IMR-90 (cell line): ENCODE data around the gene NFATC1. TPM values are rescaled to one million over a fixed set of nuclear protein-coding genes. Genes with fewer than 3 reads are reported as not detected.

Experiments used
- ATAC-seq: fragments of 200-7000 bp; cut with Tn5 transposase; 2 replicates; pipeline ENCODE4 v1.9.1; 2020; ENCODE audit warnings: low read depth, mild to moderate bottlenecking, moderate library complexity
- BruUV-seq: library from RNA; stranded (reverse); fragments of 400-500 nt; replicated peaks from 2 replicates; lab custom pipeline; 2021; lab: Mats Ljungman, UMichigan
- CTCF ChIA-PET: fragments of 300-600 bp; formaldehyde crosslinking; extraction: SDS; loops from one replicate; lab custom pipeline; 2021; ENCODE audit warnings: antibody characterized with exemption; lab: Yijun Ruan, JAX
- POLR2A ChIA-PET: fragments of 300-600 bp; sonication (Branson Sonifier 250); formaldehyde crosslinking; loops from one replicate; lab custom pipeline; 2022; ENCODE audit warnings: antibody characterized with exemption; ENCODE audit not compliant: unreplicated experiment; lab: Charles Lee
- DNase-seq: peaks from one replicate; pipeline ENCODE4 v3.0.0; 2013
- H2AFZ ChIP-seq: replicated peaks from 2 replicates; pipeline ENCODE3; 2013; ENCODE audit warnings: low read length, mild to moderate bottlenecking; ENCODE audit not compliant: poor library complexity
- H2AK5ac ChIP-seq: 2 replicates; pipeline ENCODE4 v1.6.1; 2013; ENCODE audit warnings: low read depth, low read length, inconsistent platforms
- H2AK9ac ChIP-seq: replicated peaks from 2 replicates; pipeline ENCODE3; 2013; ENCODE audit warnings: mild to moderate bottlenecking, low read depth, low read length, moderate library complexity; ENCODE audit not compliant: poor library complexity
- H2BK120ac ChIP-seq: 2 replicates; pipeline ENCODE4 v1.6.1; 2013; ENCODE audit warnings: low read depth, low read length, inconsistent platforms
- H2BK15ac ChIP-seq: 3 replicates; pipeline ENCODE4 v1.6.1; 2013; ENCODE audit warnings: low read depth, low read length, inconsistent platforms
- H2BK20ac ChIP-seq: 2 replicates; pipeline ENCODE4 v1.6.1; 2013; ENCODE audit warnings: low read depth, mild to moderate bottlenecking, inconsistent platforms, low read length, moderate library complexity
- H2BK5ac ChIP-seq: 2 replicates; pipeline ENCODE4 v1.6.1; 2013; ENCODE audit warnings: mild to moderate bottlenecking, low read depth, low read length, inconsistent platforms; ENCODE audit not compliant: poor library complexity, severe bottlenecking
- H3K14ac ChIP-seq: replicated peaks from 2 replicates; pipeline ENCODE4 v1.6.1; 2013; ENCODE audit warnings: low read depth, low read length, inconsistent platforms
- H3K18ac ChIP-seq: 2 replicates; pipeline ENCODE4 v1.6.1; 2013; ENCODE audit warnings: low read depth, low read length, control low read depth
- H3K23ac ChIP-seq: 2 replicates; pipeline ENCODE4 v1.6.1; 2013; ENCODE audit warnings: low read depth, low read length, inconsistent platforms
- H3K27ac ChIP-seq: 2 replicates; pipeline ENCODE4 v1.5.1; 2013; ENCODE audit warnings: mild to moderate bottlenecking, control low read depth, low read length; ENCODE audit not compliant: insufficient read depth
- H3K27me3 ChIP-seq: 2 replicates; pipeline ENCODE4 v1.6.1; 2013; ENCODE audit warnings: low read length; ENCODE audit not compliant: control insufficient read depth, insufficient read depth
- H3K36me3 ChIP-seq: 2 replicates; pipeline ENCODE4 v1.6.1; 2013; ENCODE audit warnings: low read length, mixed read lengths; ENCODE audit not compliant: control insufficient read depth, insufficient read depth
- H3K4ac ChIP-seq: 2 replicates; pipeline ENCODE4 v1.6.1; 2013; ENCODE audit warnings: low read depth, low read length, inconsistent platforms
- H3K4me1 ChIP-seq: 2 replicates; pipeline ENCODE4 v1.6.1; 2013; ENCODE audit warnings: low read length, mixed read lengths; ENCODE audit not compliant: control insufficient read depth, insufficient read depth
- H3K4me2 ChIP-seq: 2 replicates; pipeline ENCODE4 v1.6.1; 2013; ENCODE audit warnings: low read depth, mild to moderate bottlenecking, control low read depth, low read length, moderate library complexity
- H3K4me3 ChIP-seq: 2 replicates; pipeline ENCODE4 v1.5.1; 2013; ENCODE audit warnings: low read depth, mild to moderate bottlenecking, control low read depth, low read length, moderate library complexity; ENCODE audit not compliant: insufficient read depth
- H3K56ac ChIP-seq: 2 replicates; pipeline ENCODE4 v1.6.1; 2013; ENCODE audit warnings: low read length, inconsistent platforms; ENCODE audit not compliant: insufficient read depth; ENCODE audit errors: extremely low read depth
- H3K79me1 ChIP-seq, 2 experiments: 2 replicates each; pipeline ENCODE4 v1.6.1; 2013; ENCODE audit warnings: low read length in 2 of 2, inconsistent platforms in 1 of 2, low read depth in 1 of 2
- H3K9ac ChIP-seq: 2 replicates; pipeline ENCODE4 v1.6.1; 2013; ENCODE audit warnings: low read depth, low read length, control low read depth
- H3K9me1 ChIP-seq: 2 replicates; pipeline ENCODE4 v1.6.1; 2013; ENCODE audit warnings: low read length, inconsistent platforms; ENCODE audit not compliant: insufficient read depth
- H3K9me3 ChIP-seq: 2 replicates; pipeline ENCODE4 v1.6.1; 2013; ENCODE audit warnings: low read length; ENCODE audit not compliant: control insufficient read depth, insufficient read depth
- H4K20me1 ChIP-seq: 2 replicates; pipeline ENCODE4 v1.6.1; 2013; ENCODE audit warnings: low read length, inconsistent platforms; ENCODE audit not compliant: insufficient read depth
- H4K5ac ChIP-seq: 2 replicates; pipeline ENCODE4 v1.6.1; 2013; ENCODE audit warnings: mild to moderate bottlenecking, low read depth, low read length, control low read depth
- H4K8ac ChIP-seq, 2 experiments: 2 replicates each; pipeline ENCODE4 v1.6.1; 2013; ENCODE audit warnings: low read depth in 2 of 2, low read length in 2 of 2, control low read depth in 1 of 2, inconsistent platforms in 1 of 2
- H4K91ac ChIP-seq: 2 replicates; pipeline ENCODE4 v1.6.1; 2013; ENCODE audit warnings: low read depth, low read length, inconsistent platforms; ENCODE audit not compliant: insufficient read depth
- CHD1 ChIP-seq: IDR thresholded peaks from 2 replicates; pipeline ENCODE4 v1.6.1; 2012; ENCODE audit warnings: low read depth, low read length, improper control_type of control experiment
- CTCF ChIP-seq: conservative IDR thresholded peaks from 2 replicates; pipeline ENCODE4 v1.5.1; 2012; ENCODE audit warnings: mild to moderate bottlenecking, low read depth, low read length, improper control_type of control experiment
- FOS ChIP-seq: fragments of 150-350 bp; IDR thresholded peaks from 2 replicates; pipeline ENCODE4 v1.6.1; 2016; ENCODE audit warnings: low read depth, low read length
- NFE2L2 ChIP-seq: fragments of 150-350 bp; IDR thresholded peaks from 2 replicates; pipeline ENCODE4 v1.6.1; 2016; ENCODE audit warnings: low read depth, mild to moderate bottlenecking, low read length
- POLR2A ChIP-seq: IDR thresholded peaks from 2 replicates; pipeline ENCODE4 v1.6.1; 2012; ENCODE audit warnings: mild to moderate bottlenecking, low read depth, low read length
- RAD21 ChIP-seq: IDR thresholded peaks from 2 replicates; pipeline ENCODE4 v1.6.1; 2012; ENCODE audit warnings: low read length, improper control_type of control experiment
- RCOR1 ChIP-seq: IDR thresholded peaks from 2 replicates; pipeline ENCODE4 v1.6.1; 2012; ENCODE audit warnings: mild to moderate bottlenecking, low read length, improper control_type of control experiment; ENCODE audit not compliant: insufficient replicate concordance
- RFX5 ChIP-seq: IDR thresholded peaks from 2 replicates; pipeline ENCODE4 v1.8.0; 2012; ENCODE audit warnings: low read depth, mild to moderate bottlenecking, low read length, moderate library complexity
- WGBS, 2 experiments: methylation state at CpG; one replicate each; pipeline versions ENCODE4 v1.1.5 to v1.1.7; 2013; ENCODE audit warnings: missing lambda C conversion rate in 2 of 2; ENCODE audit not compliant: insufficient read length in 1 of 2; ENCODE audit errors: extremely low coverage in 2 of 2; 5-methylcytosine and 5-hydroxymethylcytosine counted together
- dilution Hi-C: fragments of 300-500 bp; cut with HindIII; formaldehyde crosslinking; loops from one replicate; pipeline ENCODE4 v1.14.3; 2018; ENCODE audit warnings: low sequenced_read_pairs; ENCODE audit not compliant: unreplicated experiment
- in situ Hi-C: fragments of 300-500 bp; cut with MboI; formaldehyde crosslinking; loops from 3 replicates; pipeline ENCODE4 v1.14.3; 2019; ENCODE audit warnings: low sequenced_read_pairs, inconsistent platforms, mixed read lengths
- intact Hi-C: fragments of 100-400 bp; cut with micrococcal nuclease; formaldehyde crosslinking; loops from 2 replicates; pipeline ENCODE4 v1.10.0; 2022
- polyA plus RNA-seq, 3 experiments: library from polyadenylated mRNA; depleted of rRNA; stranded (reverse); fragments of >200 nt; gene quantifications; 2 replicates each; pipeline ENCODE4 v1.2.3, GENCODE V29; 2012; ENCODE audit warnings: low replicate concordance in 1 of 3
- total RNA-seq: library from RNA; depleted of rRNA; stranded (reverse); fragments of >200 nt; gene quantifications from 2 replicates; pipeline ENCODE4 v1.2.3, GENCODE V29; 2012

NFATC1 gene
- total and polyA plus RNA-seq, 2 of the 4 experiments (the other 2 are of a cell fraction) = 0.36 to 1.8 TPM

DNA sequence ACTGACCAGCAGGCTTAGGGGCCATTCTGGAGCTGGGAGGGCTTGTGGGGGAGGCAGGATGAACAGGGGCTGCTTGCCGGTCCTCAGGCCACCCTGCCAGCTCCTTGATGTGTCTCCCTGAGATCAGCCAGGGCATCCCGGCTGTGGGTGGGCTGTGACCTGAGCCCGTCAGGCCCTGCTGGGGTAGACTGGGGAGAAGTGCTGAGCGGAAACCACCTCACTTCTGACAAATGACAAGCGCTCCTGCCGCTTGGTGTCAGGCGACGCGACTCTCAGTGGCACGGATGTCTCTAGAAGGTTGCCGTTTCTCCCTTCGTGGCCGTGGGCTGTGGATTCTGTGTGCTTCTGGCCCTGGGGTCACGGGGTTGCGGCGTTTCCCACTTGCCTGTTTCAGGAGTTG lies 45.7 kb downstream of the NFATC1 start:
- no peaks in the 10 kb centered on the region for H3K27me3 ChIP-seq
- in situ Hi-C loops (no loop called here), dilution Hi-C loops (no loop called here), intact Hi-C loops (no loop called here)
- POLR2A ChIA-PET = no interaction called here
- H4K91ac ChIP-seq = no peak overlapping the region
- H3K4me3 ChIP-seq = no peak overlapping the region
- ATAC-seq = no peak
- no peak overlapping the region for H3K9ac ChIP-seq
- H3K23ac ChIP-seq = no peak overlapping the region
- H3K4me1 ChIP-seq = no peaks in the 10 kb centered on the region
- H3K27ac ChIP-seq = no peak overlapping the region
- DNase-seq = no peak
- H4K20me1 ChIP-seq = no peaks in the 10 kb centered on the region; the same call in 1 of the 2 replicates
- H4K8ac ChIP-seq = no peak overlapping the region
- H3K14ac ChIP-seq = no peak overlapping the region
- H2AFZ ChIP-seq = no peak overlapping the region
- TF ChIP-seq RCOR1 (no peak), CTCF (no peak), POLR2A (no peak), RAD21 (no peak), FOS (no peak), RFX5 (no peak), CHD1 (no peak), NFE2L2 (no peak)
- no peak overlapping the region for H3K4me2 ChIP-seq
- no peak overlapping the region for H2BK5ac ChIP-seq
- no peaks in the 10 kb centered on the region for H3K9me3 ChIP-seq
- CTCF ChIA-PET = no interaction called here
- no peak overlapping the region for H4K5ac ChIP-seq
- H3K18ac ChIP-seq = no peak overlapping the region
- no peaks in the 10 kb centered on the region for H3K79me1 ChIP-seq
- no peak overlapping the region for H2AK5ac ChIP-seq
- no TSS peak for BruUV-seq
- no peak overlapping the region for H2BK15ac ChIP-seq
- peaks cover 3% of the 10 kb centered on the region; the same call in 1 of the 2 replicates for H3K9me1 ChIP-seq
- 84% methylated on average over 7 of the region's 16 CpGs; no CpG with 5 or more reads in 1 of the 2 experiments for whole genome bisulfite sequencing, 2 experiments
- H2BK120ac ChIP-seq = no peak overlapping the region
- H3K36me3 ChIP-seq = no peaks in the 10 kb centered on the region
- H2BK20ac ChIP-seq = no peak overlapping the region
- no peak overlapping the region for H2AK9ac ChIP-seq
- H3K56ac ChIP-seq = no peak overlapping the region
- no peak overlapping the region for H3K4ac ChIP-seq
